Fibroblast of skin of back (primary cell): ENCODE data around the gene FRZB.
"Not testable (repeated sequence)": the region's sequence is repeated elsewhere in the genome, so short reads cannot be mapped to it uniquely, and the experiment has no call there.

Experiments used
- DNase-seq: peaks from one replicate; pipeline ENCODE4 v3.0.0-alpha.2; 2013

Gene FRZB

GRCh38 chr2:182890305-182890704 is 23.9 kb upstream of the FRZB start:
- no peak for DNase-seq

- DNase-seq: no peak
These were observed 21.4 kb upstream of the FRZB start for GRCh38 chr2:182887753-182888415.

- DNase-seq: no peak
These were observed 20.7 kb upstream of the FRZB start for GRCh38 chr2:182887093-182887492.

DNA sequence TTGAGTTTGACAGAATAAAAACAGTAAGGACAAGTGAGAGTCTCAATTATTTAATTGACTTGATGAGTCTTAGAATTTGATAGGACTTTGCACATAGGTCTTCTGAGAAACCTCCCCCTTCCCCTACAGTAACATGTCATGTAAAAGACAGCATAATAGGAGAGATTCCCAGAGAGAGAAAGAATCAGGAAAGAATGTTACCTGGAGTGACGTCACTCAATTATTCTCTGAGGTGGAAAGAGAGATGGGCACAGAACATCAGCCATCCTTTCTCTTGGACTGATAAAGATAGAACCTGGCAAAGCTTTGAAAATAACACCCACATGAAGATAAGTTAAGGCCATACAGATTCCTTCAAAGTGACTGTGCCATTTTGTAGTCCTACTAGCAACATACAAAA is 19.3 kb upstream of the FRZB start:
- DNase-seq: no peak

DNA sequence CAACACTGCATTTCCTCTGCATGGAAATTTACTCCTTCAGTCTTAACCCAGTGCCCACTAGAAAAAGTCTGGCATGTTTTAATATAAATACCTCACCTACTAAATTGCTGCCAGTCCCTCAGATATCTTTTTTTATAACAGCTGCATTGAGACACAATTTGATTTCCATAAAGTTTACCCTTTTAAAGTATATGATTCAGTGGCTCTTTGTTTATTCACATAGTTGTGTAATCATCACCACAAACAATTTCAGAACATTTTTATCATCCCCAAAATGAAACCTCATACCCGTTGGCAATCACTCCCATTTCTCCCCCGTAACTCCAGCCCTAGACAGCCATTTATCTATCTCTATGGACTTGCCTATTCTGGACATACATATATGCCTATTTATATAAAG is 17.0 kb upstream of the FRZB start:
- DNase-seq: no peak

GRCh38 chr2:182880100-182880499 is 13.7 kb upstream of the FRZB start:
- DNase-seq: not testable (repeated sequence)

- DNase-seq: not testable (repeated sequence)
These were observed 10.2 kb upstream of the FRZB start for GRCh38 chr2:182876653-182877052.

- no peak for DNase-seq
These were observed 3.8 kb upstream of the FRZB start for GRCh38 chr2:182870227-182870626.

GRCh38 chr2:182868054-182868796 is 1.8 kb upstream of the FRZB start:
- no peak for DNase-seq

DNA sequence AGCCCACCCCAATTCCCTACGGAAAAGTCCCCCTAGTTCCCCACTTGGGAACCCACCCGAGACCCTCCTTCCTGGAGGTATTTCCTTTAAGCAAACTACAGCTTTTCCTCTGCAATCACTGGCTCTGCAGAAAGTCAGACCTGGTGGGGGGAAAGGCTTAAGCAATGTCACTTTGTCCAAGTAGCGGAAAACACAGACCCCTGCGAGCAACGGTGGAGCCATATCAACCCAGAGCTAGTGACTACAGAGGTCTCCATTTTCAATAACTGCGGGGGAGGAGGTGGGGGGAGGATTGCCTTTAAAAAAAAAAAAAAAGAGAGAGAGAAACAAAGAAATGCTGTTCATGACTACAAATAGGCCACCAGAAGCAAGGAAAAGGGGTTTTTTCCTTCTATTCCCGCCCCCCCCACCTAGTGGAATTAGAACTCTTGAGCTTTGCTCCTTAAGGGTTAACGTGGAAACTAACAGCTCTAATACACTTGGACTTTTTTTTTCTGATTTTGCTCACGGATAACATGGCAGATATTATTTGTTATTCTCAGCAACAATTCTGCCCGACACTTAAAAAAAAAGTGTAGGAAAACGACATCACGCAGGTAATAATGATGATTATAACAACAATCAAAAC is 1.1 kb upstream of the FRZB start:
- DNase-seq: no peak

DNA sequence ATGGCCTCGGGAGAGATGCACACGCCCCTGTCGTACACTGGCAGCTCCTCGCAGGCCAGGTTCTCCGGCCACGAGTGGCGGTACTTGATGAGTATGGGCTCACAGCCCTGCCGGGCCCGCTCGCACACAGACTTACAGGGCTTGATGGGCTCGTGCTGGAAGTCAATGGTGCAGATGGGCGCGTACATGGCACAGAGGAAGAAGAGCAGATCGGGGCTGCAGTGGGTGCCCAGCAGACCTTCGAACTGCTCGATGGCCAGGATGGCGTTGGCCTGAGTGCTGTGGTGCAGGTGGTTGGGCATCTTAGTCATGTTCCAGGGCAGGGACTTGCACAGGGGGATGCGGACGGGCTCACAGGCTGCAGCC is 359 bp downstream of the FRZB start:
- DNase-seq: peak; percentile 8

DNA sequence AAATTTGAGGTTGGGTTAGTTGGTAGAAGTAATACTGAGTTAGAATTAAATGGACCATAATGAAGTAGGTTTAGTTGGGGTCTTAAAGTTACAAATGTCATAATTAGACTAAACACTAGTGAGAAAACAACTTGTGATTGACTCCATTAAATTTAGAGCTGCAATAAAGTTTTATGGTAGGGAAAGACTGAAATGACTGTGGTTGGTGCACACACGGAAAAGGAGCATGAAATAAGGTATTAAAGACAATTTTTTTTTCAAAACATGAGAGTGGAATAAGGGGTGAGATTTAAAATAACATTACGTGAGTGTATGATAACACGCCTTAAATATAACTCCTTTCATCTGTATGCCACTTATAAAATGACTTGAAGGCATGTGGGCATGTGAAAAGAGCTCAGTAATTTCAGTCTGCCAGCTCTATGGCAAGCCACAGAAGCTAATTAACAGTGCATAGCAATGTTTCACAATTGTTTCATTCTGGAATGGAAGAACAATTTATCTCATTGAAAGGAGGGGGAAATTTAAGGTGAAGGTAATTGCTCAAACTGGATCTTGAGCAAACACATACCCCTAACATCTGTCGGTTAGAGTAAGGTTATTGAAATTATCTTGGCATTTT is 1.4 kb downstream of the FRZB start:
- no peak for DNase-seq

DNA sequence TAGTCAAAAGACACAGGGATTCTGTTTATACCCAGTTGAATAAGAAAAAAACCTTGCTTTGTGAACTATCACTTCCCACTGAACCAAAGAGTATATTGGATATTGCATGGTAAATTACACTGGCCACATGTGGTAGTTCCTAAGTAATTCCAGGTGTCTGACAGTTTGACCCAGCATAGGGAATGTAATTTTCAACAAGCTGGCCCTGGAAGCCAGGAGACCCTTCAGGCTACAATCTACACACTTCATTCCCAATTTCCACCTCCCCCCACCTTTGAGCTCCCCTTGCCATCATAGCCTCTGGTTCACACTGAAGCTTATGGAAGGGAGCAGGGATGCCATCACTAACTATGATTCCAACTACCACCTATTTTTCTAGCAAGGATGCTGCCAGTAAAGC is 2.8 kb downstream of the FRZB start:
- no peak for DNase-seq

- no peak for DNase-seq
These were observed 4.3 kb downstream of the FRZB start for GRCh38 chr2:182862091-182862490.

DNA sequence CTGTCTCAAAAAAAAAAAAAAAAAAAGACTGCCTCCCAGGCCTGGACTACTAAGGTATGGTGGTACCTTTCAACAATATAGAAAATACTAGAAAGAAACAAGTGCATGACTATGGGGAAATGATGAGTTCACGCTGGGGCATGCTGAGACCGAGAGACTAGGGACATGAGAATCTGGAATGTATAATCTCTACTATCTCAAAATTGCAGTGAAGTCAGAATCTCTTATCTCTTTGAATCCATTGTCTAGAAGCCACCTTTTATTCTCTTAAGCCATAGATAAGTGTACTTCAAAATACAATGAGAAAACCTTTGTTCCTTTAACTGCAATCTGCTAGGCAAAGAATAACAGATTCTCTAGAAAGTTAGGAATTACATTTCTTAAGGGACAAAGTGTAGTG is 5.6 kb downstream of the FRZB start:
- DNase-seq: no peak

DNA sequence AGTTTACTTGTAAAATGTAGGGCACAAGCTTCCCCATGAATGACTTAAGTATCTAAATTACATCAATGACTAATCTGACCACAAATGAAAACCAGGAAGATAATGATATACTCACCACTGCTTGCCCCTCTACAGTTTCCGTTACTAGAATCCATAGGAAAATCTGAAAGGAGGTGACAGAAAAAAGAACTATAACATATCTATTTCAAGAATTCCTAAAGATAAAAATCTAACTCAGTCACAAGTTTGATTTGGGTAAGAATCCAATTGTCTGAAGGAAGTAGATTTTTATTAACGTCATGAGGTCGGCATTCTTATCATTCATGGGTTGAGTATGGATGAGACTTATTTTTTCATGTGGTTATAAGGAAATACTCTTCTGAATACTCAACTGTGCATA is 7.8 kb downstream of the FRZB start:
- DNase-seq: peak; percentile 12

DNA sequence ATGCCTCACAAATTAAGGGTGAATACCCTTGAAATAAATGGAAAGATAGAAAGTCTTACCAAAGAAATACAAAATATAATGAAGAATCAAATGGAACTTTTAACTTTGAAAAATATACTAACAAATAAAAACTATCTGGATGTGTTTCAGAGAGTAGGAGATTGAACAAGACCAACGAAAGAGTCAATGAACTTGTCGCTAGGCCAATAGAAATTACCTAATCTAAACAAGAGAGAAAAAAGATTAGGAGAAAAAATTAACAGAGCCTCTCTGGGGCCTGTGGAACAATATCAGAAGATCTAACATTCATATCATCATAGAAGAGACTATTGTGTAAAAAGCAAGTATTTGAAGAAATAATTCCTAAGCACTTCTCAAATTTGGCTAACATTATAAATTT is 11.1 kb downstream of the FRZB start:
- DNase-seq: no peak

DNA sequence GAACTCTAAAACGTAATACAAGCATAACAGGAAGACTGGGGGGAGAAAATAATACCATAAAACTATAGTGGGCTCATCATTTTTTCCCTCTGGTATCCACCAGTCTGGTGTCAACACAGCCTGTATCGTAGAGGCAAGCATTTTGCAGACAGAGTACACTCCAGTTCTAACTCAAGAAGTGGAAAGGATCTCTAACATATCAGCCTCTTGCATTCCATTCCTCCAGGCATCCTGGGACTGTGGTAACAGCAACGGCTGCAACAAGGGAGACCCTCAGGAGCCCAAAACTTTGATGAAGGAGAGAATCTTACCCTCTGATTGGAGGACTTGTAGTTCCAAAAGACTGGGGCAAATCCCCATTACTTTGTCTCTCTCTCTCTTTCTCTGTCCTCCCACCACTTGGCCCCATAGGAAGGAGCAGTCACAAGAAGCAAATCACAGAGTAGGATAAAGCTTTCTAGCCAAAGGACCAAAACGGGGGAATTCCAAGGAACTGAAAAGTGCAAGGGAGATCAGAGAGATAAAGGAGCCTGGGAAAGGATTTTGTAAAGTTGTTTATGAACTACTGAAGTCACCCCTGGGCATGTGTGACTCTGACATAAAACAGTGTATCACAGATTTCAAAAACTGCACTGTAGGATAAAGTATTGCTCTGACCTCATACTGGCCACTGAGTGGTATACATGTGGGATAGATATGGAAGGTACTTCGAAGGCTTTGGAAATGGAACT is 11.9 kb downstream of the FRZB start:
- DNase-seq: no peak

DNA sequence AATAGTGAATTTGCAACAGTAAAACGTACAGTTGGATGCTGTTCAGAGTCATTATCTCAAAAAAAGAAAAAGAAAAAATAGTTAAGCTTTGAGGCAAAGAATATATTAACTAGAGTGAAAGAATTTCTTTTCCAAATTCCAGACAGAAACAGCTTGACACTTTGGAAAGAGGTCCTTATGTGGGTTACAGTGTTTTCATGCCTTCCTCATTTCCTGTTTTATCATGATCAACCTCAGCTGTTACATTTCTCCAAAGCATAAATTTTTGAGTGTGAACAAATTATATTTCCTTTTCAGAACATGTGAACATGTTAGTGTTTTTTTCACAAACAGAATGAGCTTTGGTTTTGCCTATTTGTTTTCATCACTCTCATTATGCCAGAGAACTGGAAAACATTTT is 13.6 kb downstream of the FRZB start:
- DNase-seq: peak; percentile 6

DNA sequence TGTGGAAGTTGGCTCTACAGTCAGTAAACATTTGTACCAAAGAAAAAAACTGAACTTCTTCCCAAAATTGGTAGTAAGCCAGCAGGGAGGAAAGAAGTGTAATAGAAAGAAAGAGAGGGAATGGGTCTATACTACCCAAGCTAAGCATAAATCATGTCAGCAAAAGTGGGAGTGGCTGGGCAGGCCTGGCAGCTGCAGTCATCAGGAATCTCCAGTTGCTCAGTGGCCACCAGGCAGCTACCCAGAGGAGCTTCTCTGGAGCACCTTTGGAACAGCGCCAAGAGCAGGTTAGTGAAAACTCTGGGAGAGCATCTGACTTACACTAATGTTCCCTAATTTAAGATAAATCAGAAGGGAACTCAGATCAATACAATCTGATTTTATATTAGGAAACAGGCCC is 14.3 kb downstream of the FRZB start:
- peak; percentile 22 for DNase-seq

DNA sequence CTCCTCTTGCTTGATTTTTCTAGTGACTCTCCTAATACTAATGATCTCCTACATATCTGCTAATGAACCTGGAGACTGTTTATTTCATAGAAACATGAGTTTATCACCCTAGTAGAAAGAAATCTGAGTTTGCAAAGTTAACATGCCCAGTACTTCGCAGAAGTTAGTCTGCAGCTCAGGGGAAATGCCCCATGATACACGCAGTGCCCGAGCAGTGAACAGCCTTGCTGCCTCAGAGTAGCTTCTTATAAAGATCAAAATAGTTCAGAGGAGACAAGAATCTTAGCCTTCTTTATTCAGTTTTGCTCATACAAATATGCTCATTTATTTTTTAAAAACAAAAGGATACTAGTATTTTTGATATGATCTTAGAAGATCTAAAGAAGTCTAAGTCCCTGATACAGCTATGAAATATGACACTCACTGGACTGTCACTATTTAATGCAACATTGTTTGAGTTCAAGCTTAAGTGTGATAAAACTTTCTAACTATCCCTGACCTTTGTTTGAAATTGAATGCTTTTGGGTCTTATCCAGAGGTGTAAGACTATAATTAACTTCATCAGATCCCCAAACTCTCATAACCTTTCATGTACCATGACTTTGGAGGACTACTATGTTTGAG is 20.5 kb downstream of the FRZB start:
- DNase-seq: no peak

DNA sequence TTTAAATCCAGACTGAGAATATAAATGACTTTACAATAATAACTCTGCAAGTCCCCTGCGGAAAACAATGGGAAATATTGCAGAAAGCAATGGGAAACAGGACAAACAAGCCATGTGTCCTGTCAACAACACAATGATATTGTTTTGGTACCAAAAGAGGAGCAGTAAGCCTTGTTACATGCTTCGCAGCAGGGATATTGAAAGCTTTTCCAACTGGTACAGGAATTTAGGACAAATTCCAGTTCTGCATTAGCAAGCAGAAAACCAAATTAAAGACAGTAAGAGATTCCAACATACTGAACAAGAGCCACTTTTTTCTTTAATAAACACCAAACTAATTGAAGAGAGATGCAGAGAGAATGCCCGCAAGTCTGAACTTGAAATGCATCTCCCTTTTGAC is 30.0 kb downstream of the FRZB start:
- DNase-seq: no peak

GRCh38 chr2:182834293-182834692 is 32.1 kb downstream of the FRZB start:
- no peak for DNase-seq
